Iris pigment epithelial cell (primary cell): ENCODE results near the gene CYGB.

Source experiments
- DNase-seq: peaks from one replicate; pipeline ENCODE4 v3.0.0-alpha.2; 2011; ENCODE audit warnings: low read depth

Gene CYGB

GRCh38 chr17:76500747-76501017, 36.8 kb downstream of the CYGB start:
- DNase-seq, result no peak

- no peak for DNase-seq
Measured at GRCh38 chr17:76500074-76500746, 37.3 kb downstream of the CYGB start.

- no peak for DNase-seq
Measured at GRCh38 chr17:76499267-76499667, 38.2 kb downstream of the CYGB start.

- no peak for DNase-seq
Measured at GRCh38 chr17:76498876-76499251, 38.6 kb downstream of the CYGB start.

- DNase-seq, result peak; percentile 93
Measured at GRCh38 chr17:76497979-76498875, 39.3 kb downstream of the CYGB start.

- no peak for DNase-seq
Measured at GRCh38 chr17:76497699-76497978, 39.9 kb downstream of the CYGB start.

GRCh38 chr17:76496464-76496863, 41.0 kb downstream of the CYGB start:
- no peak for DNase-seq

GRCh38 chr17:76495663-76496400, 41.7 kb downstream of the CYGB start:
- no peak for DNase-seq

- DNase-seq, result no peak
Measured at GRCh38 chr17:76493505-76494167, 43.9 kb downstream of the CYGB start.

GRCh38 chr17:76492989-76493501, 44.5 kb downstream of the CYGB start:
- peak; percentile 90 for DNase-seq

GRCh38 chr17:76492123-76492988, 45.2 kb downstream of the CYGB start:
- no peak for DNase-seq

- no peak for DNase-seq
Measured at GRCh38 chr17:76491271-76492122, 46.0 kb downstream of the CYGB start.

- no peak for DNase-seq
Measured at GRCh38 chr17:76490112-76490710, 47.3 kb downstream of the CYGB start.

- DNase-seq, result no peak
Measured at GRCh38 chr17:76487451-76488192, 49.9 kb downstream of the CYGB start.

GRCh38 chr17:76485569-76485968, 51.9 kb downstream of the CYGB start:
- DNase-seq, result no peak

- DNase-seq, result no peak
Measured at GRCh38 chr17:76484228-76484725, 53.2 kb downstream of the CYGB start.

- no peak for DNase-seq
Measured at GRCh38 chr17:76481071-76481655, 56.3 kb downstream of the CYGB start.

GRCh38 chr17:76480632-76481031, 56.9 kb downstream of the CYGB start:
- no peak for DNase-seq
